K562 (cell line): ENCODE results near the gene ZNF45. TPM values are rescaled to one million over a fixed set of nuclear protein-coding genes. Genes with fewer than 3 reads are reported as not detected.

Source experiments
- CREBBP ChIP-seq: IDR thresholded peaks from one replicate; pipeline ENCODE4 v1.6.1; 2012; ENCODE audit warnings: low read depth, mild to moderate bottlenecking, control low read depth, inconsistent platforms, low read length
- DMBX1 ChIP-seq: fragments of 250-450 bp; sonication (Bioruptor Pico); IDR thresholded peaks from 2 replicates; pipeline ENCODE4 v1.8.0; 2022; ENCODE audit warnings: inconsistent platforms, mild to moderate bottlenecking, moderate library complexity, borderline replicate concordance
- HDAC1 ChIP-seq, 2 experiments: fragments of 450-650 bp; IDR thresholded peaks; 2 replicates each; pipeline ENCODE4 v1.6.1; 2016 to 2017; ENCODE audit warnings: inconsistent platforms in 1 of 2, mild to moderate bottlenecking in 1 of 2, moderate library complexity in 1 of 2
- MTA3 ChIP-seq: fragments of 450-650 bp; formaldehyde crosslinking; IDR thresholded peaks from 2 replicates; pipeline ENCODE4 v1.6.1; 2017; ENCODE audit warnings: mild to moderate bottlenecking, borderline replicate concordance
- NFE2 ChIP-seq: IDR thresholded peaks from 2 replicates; pipeline ENCODE4 v1.6.1; 2014; ENCODE audit warnings: antibody characterized with exemption, low read depth
- SMARCC2 ChIP-seq: fragments of 450-650 bp; IDR thresholded peaks from 2 replicates; pipeline ENCODE4 v1.6.1; 2017; ENCODE audit warnings: antibody characterized with exemption, moderate library complexity, mild to moderate bottlenecking, low read depth
- TRIM24 ChIP-seq, 2 experiments: fragments of 450-650 bp; IDR thresholded peaks; 2 replicates each; pipeline ENCODE4 v1.6.1; 2016
- ZNF232 ChIP-seq: sonication (generic); formaldehyde crosslinking; IDR thresholded peaks from 2 replicates; pipeline ENCODE4 v1.8.0; 2022; ENCODE audit warnings: mild to moderate bottlenecking, missing genetic modification reagents
- ZNF347 ChIP-seq: fragments of 450-650 bp; formaldehyde crosslinking; IDR thresholded peaks from 2 replicates; pipeline ENCODE4 v1.4.0; 2020; ENCODE audit warnings: low read depth, mild to moderate bottlenecking, moderate library complexity
- ZNF41 ChIP-seq: fragments of 250-450 bp; sonication (Bioruptor Pico); conservative IDR thresholded peaks from 2 replicates; pipeline ENCODE4 v1.4.0; 2020; ENCODE audit warnings: mild to moderate bottlenecking
- ZZZ3 ChIP-seq: fragments of 450-650 bp; IDR thresholded peaks from 2 replicates; pipeline ENCODE4 v1.6.1; 2016; ENCODE audit warnings: antibody characterized with exemption, mild to moderate bottlenecking, moderate library complexity
- polyA plus RNA-seq, 8 experiments: library from polyadenylated mRNA; depleted of rRNA in 4 of 8; stranded (reverse) in 5 of 8; unstranded in 3 of 8; fragments of >200 nt; fragmentation: Nextera tagmentation in 2 of 8; fragmentation: Illumina TruSeq in 1 of 8; extraction: Ambion mirVana in 2 of 8; extraction: Trizol in 1 of 8; gene quantifications; 2 replicates each; pipeline versions ENCODE4 v1.2.1 to v1.2.3, GENCODE V29; 2011 to 2014; ENCODE audit warnings: inconsistent platforms in 1 of 8, missing spikeins in 1 of 8
- total RNA-seq, 7 experiments: library from RNA; depleted of rRNA in 6 of 7; stranded (reverse); fragments of >200 nt in 6 of 7; fragmentation: Illumina TruSeq in 2 of 7; extraction: Trizol in 2 of 7; gene quantifications; 2 replicates each; pipeline versions ENCODE4 v1.2.1 to v1.2.3, GENCODE V29; 2011 to 2021; ENCODE audit warnings: low replicate concordance in 1 of 7
- TF ChIP-seq, protein P1 (sequence below), 2 experiments: fragments of 450-650 bp; IDR thresholded peaks; 2 replicates each; pipeline ENCODE4 v1.6.1; 2016; ENCODE audit warnings: mild to moderate bottlenecking in 2 of 2, borderline replicate concordance in 1 of 2, low read depth in 1 of 2, moderate library complexity in 1 of 2
- TF ChIP-seq, protein P2 (sequence below), 3 experiments: fragments of 200-800 bp in 1 of 3; sonication (Bioruptor generic) in 1 of 3; sonication (generic) in 1 of 3; formaldehyde crosslinking in 1 of 3; IDR thresholded peaks; 2 replicates each; pipeline versions ENCODE4 v1.6.1 to v1.8.0; 2016 to 2022; ENCODE audit warnings: mild to moderate bottlenecking in 2 of 3, missing compliant biosample characterization in 2 of 3, missing genetic modification characterization in 2 of 3, missing genetic modification reagents in 1 of 3
- TF ChIP-seq, protein P3 (sequence below): sonication (generic); formaldehyde crosslinking; IDR thresholded peaks from 2 replicates; pipeline ENCODE4 v1.8.0; 2022; ENCODE audit warnings: missing genetic modification reagents, mild to moderate bottlenecking, borderline replicate concordance
- TF ChIP-seq, protein P4 (sequence below): sonication (generic); formaldehyde crosslinking; IDR thresholded peaks from 2 replicates; pipeline ENCODE4 v1.5.0; 2020; ENCODE audit warnings: missing genetic modification reagents

ZNF45 gene
- total and polyA plus RNA-seq, 9 of the 15 experiments (the other 6 are each of a cell fraction or from before 2014, with no cell fraction given), result 2.6 to 10.6 (median 9.4) TPM

DNA sequence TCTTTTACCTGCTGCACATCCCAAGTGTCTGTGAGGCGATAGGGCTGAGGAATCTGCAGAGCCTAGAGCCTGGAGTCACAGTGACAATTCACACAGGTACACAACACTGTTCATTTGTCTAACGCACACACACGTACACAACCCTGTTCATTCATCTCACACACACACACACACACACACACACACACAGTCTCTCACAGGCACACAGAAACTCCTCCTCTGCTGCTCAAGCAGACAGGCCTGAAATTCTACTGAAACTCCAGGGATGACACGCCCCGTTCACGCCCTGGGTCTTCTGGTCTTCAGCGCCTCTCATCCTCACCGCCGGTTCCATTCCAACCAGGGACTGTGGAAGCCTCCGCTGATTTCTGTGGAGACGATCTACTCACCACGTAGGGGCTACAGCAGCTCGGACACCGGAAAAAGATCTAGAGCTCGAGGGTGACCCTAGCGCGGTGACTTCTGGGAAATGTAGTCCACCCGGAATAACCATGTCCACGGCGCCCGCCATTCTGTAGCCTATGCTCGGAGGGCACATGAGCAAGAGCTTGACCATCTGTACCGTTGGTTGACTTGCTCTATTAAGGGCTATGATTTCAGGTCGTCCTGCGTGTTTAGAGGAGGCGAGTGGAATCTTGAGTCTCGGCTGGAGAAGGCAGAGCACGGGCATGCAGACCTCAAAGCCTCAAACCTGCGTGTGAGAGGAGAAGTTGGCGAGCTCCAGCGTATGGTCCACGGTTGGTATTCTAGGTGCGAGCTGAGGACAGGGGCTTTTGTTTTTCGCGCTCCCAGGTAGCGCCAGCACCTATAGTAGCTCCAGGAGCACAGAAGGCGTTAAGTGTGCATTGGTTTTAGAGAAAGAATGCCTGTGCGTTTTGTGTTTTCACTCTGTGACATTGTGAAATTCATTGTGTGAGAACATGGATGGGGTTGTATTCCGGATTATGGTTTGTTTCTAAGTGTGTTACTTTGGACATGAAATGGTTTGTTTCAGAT lies 33.4 kb downstream of the ZNF45 start (continued):
- TF ChIP-seq, protein P1, sequence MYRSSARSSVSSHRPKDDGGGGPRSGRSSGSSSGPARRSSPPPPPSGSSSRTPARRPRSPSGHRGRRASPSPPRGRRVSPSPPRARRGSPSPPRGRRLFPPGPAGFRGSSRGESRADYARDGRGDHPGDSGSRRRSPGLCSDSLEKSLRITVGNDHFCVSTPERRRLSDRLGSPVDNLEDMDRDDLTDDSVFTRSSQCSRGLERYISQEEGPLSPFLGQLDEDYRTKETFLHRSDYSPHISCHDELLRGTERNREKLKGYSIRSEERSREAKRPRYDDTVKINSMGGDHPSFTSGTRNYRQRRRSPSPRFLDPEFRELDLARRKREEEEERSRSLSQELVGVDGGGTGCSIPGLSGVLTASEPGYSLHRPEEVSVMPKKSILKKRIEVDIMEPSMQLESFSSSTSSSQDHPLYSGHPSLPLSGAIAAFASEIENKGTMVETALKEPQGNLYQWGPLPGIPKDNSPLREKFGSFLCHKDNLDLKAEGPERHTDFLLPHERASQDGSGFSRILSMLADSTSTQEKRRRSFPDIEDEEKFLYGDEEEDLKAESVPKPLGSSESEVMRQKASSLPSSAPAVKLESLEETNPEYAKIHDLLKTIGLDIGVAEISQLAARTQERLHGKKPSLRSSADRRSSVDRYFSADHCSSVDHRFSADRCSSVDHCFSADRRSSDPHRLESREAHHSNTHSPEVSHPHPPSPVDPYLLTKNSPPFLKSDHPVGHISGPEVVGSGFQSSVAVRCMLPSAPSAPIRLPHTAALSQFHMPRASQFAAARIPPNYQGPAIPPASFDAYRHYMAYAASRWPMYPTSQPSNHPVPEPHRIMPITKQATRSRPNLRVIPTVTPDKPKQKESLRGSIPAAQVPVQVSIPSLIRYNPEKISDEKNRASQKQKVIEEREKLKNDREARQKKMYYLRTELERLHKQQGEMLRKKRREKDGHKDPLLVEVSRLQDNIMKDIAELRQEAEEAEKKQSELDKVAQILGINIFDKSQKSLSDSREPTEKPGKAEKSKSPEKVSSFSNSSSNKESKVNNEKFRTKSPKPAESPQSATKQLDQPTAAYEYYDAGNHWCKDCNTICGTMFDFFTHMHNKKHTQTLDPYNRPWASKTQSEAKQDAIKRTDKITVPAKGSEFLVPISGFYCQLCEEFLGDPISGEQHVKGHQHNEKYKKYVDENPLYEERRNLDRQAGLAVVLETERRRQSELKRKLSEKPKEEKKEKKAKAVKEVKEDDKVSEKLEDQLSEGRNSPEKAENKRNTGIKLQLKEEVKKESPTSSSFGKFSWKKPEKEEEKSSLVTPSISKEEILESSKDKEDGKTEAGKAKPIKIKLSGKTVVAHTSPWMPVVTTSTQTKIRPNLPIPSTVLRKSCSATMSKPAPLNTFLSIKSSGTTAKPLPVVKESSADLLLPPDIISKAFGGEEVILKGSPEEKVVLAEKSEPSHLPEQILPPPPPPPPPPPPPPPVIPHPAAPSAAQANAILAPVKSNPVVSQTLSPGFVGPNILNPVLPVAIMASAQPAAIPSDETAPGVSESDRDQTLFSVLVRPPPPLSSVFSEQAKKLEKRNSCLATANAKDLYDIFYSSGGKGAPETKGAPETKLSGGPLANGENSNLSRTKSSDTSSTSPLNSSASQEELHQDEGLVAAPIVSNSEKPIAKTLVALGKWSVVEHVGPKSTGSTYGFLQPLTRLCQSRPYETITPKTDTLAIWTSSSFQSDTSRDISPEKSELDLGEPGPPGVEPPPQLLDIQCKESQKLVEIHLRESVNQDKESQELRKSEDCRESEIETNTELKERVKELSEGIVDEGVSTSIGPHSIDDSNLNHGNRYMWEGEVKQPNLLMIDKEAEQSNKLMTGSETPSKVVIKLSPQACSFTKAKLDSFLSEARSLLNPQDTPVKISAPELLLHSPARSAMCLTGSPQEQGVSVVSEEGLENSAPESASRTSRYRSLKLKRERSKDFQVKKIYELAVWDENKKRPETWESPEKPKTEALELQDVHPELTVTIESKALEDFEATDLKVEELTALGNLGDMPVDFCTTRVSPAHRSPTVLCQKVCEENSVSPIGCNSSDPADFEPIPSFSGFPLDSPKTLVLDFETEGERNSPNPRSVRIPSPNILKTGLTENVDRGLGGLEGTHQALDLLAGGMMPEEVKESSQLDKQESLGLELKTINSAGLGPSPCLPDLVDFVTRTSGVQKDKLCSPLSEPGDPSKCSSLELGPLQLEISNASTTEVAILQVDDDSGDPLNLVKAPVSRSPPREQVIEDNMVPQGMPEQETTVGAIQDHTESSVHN (IDR thresholded peaks at IDR 0.05; ENCODE audit: borderline replicate concordance in 1 of 2, low read depth in 1 of 2), result no peak
- TF ChIP-seq CREBBP (no peak), ZNF347 (CRISPR knock-in tag) (no peak), HDAC1 (IDR thresholded peaks at IDR 0.05) (peak in 1 of 2 experiments; percentile 48; a peak in 1 of 4 replicates), ZNF232 (no peak), SMARCC2 (no peak), MTA3 (peak; percentile 65; the same call in 1 of the 2 replicates), ZNF41 (CRISPR knock-in tag) (no peak), DMBX1 (CRISPR knock-in tag) (peak; percentile 63; the same call in 1 of the 2 replicates), NFE2 (no peak), ZZZ3 (no peak), TRIM24 (IDR thresholded peaks at IDR 0.05) (0 out of 4 replicates have a peak, but pooled peaks of 1 of the 2 experiments have one; percentile 8)
- TF ChIP-seq, protein P2, sequence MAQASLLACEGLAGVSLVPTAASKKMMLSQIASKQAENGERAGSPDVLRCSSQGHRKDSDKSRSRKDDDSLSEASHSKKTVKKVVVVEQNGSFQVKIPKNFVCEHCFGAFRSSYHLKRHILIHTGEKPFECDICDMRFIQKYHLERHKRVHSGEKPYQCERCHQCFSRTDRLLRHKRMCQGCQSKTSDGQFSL (CRISPR knock-in tag; IDR thresholded peaks at IDR 0.05), result no peak
- TF ChIP-seq, protein P2 (tag; IDR thresholded peaks at IDR 0.05), result no peak
- TF ChIP-seq, protein P3, sequence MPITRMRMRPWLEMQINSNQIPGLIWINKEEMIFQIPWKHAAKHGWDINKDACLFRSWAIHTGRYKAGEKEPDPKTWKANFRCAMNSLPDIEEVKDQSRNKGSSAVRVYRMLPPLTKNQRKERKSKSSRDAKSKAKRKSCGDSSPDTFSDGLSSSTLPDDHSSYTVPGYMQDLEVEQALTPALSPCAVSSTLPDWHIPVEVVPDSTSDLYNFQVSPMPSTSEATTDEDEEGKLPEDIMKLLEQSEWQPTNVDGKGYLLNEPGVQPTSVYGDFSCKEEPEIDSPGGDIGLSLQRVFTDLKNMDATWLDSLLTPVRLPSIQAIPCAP (CRISPR knock-in tag), result no peak
- TF ChIP-seq, protein P4, sequence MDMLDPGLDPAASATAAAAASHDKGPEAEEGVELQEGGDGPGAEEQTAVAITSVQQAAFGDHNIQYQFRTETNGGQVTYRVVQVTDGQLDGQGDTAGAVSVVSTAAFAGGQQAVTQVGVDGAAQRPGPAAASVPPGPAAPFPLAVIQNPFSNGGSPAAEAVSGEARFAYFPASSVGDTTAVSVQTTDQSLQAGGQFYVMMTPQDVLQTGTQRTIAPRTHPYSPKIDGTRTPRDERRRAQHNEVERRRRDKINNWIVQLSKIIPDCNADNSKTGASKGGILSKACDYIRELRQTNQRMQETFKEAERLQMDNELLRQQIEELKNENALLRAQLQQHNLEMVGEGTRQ, result no peak
